H4 (cell line): ENCODE data around the gene ENTPD8. TPM values are rescaled to one million over a fixed set of nuclear protein-coding genes. Genes with fewer than 3 reads are reported as not detected.
"Not testable (repeated sequence)": the region's sequence is repeated elsewhere in the genome, so short reads cannot be mapped to it uniquely, and the experiment has no call there.

Experiments used
- DNase-seq: peaks from one replicate; pipeline ENCODE4 v3.0.0-alpha.2; 2015; ENCODE audit warnings: low spot score
- total RNA-seq: library from RNA; depleted of rRNA; stranded (reverse); fragments of >200 nt; shearing (Covaris generic); gene quantifications from 2 replicates; pipeline ENCODE4 v1.2.3, GENCODE V29; 2014

The ENTPD8 gene
- total RNA-seq, 1 experiment from 2014 or later: 0.08 TPM

DNA sequence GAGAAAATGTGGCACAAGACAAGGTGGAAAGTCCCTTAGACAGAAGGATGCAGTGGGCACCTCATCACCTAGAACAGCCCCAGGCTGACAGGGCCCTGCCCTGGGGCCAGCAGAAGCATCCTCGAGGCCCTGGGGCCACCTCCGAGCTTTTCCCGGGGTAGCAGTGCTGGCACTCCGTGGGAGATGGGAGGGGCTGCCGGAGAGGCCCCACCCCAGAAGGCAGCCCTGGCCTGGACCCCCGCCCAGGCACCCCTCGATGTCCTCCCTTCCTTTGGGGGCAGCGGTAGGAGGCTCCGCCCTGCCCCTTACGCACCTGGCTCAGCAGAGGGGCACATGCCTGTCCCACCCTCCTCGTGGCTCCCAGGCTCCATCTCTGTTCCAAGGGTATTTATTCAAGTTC lies 35.7 kb upstream of the ENTPD8 start:
- DNase-seq: no peak

DNA sequence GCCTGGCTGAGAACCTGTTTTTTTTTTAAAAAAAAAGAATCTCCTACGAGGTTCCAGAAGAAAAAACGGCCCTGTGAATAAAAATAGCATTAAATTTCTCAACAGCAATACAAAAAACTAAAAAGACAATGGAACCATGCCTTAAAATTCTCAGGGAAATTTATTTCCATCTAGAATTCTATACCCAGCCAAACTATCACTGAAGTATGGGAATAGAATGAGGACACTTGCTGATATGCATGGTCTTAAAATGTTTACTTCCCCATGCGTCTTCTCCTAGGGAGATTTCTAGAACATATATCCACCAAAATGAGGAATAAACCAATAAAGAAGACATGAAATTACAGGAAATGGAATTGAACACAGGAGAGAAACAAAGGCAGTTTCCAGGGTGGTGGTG lies 34.5 kb upstream of the ENTPD8 start:
- DNase-seq: no peak

DNA sequence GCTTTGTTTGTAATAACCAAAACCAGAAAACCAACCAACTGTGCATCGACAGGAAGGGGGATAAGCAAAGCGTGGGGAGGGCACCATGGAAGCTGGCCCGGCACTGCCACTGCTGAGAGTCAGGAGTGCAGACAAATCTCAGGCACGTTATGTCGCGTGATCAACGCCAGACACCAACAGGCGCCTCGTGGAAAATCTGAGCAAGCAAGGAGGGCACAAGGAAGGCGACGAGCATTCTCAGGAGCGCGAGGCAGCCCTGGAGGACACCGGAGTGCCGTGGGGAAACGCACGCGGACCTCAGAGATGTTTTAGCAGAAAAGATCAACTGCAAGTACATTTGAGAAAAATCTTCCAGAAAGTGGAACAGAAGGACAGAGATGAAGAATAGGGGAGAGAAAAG lies 33.1 kb upstream of the ENTPD8 start:
- DNase-seq: no peak

DNA sequence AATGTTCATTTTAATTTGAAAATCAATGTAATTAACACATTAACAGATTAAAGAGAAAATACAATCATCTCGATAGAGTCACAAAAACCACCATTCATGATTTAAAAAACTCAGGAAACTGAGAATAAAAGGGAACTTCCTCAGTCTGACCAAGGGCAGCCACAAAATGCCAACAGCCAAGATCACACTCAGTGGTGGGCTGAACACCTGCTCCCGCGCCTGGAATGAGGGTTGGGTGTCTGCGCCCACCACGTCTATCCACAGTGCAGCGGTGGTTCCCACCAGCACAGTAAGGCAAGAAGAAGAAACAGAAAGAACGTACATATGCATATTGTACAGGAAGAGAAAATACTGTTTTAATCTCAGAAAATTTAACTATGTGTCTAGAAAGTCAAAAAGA lies 29.6 kb upstream of the ENTPD8 start:
- no peak for DNase-seq

DNA sequence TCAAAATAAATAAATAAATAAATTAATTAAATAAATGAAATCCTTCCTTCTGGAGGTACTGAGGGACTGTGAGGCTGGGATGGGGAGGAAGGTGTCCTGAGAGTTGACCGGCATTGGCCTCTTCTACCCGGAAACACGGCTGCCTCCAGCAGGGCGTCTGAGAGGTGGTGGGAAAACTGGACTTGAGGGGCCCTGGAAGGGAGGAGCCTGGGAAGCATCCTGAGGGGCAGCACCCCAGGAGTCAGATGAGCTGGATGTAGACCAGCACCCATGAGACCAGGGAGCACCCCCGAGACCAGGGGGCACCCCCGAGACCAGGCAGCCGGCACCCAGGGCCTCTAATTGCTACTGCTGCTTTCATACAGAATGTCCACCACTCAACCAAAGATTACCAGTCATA lies 26.7 kb upstream of the ENTPD8 start:
- DNase-seq: no peak

DNA sequence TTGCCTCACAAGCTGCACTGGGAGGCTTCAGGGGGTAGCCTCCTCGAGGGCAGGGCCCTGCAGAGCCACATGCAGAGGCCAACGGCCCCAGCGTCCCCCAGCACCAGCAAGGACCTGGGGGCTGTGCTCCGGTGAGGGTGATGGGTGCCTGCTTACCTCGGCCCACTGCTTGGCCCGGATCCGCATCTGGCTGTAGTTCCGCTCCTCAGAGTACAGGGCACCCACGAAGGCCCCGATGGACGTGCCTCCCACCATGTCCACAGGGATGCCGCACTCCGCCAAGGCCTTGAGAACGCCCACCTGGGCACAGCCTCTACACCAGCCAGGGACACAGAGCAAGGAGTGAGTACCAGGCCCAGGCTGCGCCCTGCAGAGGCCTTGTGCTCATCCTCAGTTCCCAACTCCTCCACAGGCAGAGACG lies 26.0 kb upstream of the ENTPD8 start:
- no peak for DNase-seq

DNA sequence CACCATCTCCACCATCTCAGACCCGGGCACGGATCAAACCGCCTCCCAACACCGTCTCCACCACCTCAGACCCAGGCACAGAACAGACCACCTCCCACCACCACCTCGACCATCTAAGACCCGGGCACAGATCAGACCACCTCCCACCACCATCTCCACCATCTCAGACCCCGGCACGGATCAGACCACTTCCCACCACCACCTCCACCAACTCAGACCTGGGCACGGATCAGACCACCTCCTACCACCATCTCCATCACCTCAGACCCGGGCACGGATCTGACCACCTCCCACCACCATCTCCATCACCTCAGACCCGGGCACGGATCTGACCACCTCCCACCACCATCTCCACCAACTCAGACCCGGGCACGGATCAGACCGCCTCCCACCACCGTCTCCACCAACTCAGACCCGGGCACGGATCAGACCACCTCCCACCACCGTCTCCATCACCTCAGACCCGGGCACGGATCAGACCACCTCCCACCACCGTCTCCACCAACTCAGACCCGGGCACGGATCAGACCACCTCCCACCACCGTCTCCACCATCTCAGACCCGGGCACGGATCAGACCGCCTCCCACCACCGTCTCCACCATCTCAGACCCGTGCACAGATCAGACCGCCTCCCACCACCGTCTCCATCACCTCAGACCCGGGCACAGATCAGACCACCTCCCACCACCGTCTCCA lies 25.4 kb upstream of the ENTPD8 start:
- not testable (repeated sequence) for DNase-seq

DNA sequence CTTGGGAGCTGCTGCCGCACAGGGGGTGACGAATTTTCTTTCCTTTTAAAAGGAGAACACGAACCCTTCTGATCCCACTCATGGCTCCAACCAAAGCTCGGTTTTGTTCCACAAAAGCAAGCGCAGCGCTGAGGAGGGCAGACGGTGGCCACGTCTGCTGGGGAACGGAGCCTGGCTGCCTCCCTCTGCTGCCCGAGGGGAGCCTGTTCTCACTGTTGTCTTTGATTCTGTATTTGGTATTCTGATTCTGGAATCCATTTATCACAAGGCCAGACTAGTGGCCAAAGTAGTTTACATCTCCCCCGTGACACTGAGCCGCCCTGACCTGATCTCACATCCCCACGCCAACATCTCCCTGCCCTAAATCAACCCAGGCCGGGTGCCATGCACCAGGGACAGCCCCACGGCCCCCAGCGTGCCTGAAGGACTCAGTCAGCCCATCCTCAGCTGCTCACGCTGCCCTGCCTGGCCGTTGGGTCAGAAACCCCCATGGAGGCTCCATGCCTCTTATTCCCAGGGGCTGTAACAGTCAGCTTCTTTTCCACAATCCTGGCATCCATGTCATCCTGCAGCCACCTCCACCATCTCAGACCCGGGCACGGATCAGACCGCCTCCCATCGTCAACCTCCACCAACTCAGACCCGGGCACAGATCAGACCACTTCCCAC lies 24.7 kb upstream of the ENTPD8 start:
- no peak for DNase-seq

DNA sequence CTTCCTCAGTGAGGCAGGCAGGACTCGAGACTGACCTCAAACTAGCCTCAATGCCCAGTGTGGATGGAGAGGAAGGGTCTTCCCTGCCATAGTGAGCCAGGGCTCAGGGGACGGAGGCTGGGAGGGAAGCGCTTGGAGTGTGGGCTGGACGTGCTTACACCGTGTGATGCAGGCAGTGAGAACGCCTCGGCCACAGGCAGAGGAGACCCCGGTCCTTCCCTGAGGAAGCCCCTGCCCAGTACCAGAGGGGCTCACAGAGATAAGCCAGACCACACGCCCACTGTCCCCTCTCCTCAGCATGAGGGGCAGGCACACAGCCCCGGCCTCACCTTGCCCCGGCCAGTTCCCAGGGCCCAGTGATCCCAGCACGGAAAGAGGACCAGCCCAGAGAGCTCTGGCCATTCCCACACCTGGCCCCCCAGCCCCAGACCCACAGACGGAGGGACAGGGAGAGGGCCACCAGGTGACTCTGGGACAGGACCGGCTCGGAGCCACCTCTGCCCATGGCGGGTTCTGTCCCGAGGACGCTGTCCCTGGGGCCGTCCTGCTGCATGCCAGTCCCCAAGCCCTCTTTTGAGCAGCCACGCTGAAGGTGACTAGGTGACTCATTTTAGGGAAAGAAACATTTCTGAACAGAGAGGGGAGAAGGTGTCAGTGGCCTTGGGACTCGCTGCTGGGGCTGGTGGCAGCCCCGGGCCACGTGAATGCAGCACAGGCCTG lies 24.0 kb upstream of the ENTPD8 start:
- no peak for DNase-seq

DNA sequence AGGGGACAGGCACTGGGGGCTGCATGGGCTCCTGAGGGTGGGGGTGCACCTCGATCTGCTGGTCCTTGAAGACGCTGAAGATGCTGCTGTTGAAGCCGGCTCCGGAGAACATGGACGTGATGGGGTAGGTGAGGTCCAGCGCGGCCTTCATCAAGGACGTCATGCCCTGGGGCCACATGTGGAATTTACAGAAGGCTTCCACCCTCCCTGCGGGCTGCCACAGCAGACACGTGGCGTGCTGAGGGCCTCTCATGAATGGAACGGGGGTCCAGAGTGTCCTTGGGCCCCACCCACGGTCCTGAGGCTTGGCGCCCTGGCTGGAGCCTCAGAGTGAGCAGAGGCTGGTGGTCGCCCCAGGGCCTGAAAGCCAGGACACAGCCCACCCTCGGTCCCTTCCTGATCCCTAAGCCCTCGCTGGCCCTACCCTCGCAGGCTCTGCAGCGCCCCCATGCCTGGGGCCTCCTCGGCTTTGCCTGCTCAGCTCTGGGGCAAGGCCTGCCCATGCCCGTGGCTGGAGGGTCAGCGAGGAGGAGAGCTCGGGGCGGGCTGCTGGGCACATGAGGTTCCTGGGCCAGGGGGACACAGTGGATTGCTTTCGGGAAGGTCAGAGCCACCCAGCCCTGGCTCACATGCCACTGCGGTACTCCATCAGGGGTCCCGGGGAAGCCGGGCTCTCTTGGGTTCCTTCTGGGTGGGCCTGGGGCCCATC lies 23.3 kb upstream of the ENTPD8 start:
- no peak for DNase-seq

DNA sequence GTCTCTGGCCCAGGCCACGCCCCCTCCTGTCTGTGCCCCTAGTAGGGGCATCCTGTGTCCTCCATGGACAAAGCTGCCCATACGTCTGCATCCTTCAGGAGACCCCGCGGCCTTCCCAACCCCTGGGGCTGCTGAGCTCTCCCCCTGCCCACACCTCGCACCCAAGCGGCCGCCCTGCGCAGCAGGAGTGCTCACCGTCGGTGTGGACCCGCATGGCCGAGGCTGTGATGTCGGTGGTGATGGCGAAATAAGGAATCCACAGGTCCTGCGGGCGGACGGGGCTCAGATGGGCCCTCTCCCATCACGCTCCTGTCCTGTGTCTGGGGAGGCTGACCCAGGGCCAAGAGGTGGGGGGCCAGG lies 22.8 kb upstream of the ENTPD8 start:
- no peak for DNase-seq

DNA sequence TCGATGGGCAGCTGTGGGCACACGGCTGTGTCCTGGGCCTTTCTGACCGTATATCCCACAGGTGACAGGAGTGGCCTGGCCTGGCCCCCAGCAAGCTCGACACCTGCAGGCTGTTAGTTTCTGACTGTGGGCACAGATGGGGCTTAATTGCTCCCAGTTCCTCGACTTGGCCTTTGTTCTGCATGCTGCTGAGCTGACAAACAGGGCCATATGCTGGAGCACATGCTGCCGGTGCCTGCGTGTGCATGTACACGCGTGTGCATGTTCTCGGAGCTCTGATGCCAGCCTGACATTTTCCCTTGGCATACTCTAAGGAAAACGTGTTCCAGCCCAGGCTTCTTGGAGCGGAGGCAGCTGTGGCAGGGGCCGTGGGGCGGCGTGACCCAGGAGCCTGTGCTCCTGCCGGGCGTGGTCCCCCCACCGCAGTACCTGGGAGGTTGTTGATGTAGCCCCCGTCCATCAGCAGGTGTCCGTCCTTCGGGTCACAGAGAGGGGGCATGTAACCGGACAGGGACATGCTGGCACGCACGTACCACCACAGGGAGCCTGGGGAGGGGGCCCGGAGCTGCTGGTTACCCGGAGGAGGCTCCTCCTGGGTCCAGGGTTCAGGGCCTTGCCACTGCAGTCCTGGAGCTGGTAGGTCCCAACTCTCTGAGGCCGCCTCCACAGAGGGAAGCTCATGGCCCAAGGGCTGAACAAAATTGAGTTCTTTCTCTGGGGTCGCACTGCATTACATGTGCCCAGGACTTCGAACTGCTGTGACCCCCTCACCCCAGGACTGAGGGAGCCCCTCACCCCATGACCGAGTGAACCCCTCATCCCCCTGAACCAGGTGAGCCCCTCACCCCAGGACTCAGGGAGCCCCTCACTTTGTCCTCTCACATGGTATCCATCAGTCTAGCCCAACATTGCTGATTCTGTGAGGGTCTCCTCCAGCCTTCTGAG lies 22.1 kb upstream of the ENTPD8 start:
- no peak for DNase-seq

DNA sequence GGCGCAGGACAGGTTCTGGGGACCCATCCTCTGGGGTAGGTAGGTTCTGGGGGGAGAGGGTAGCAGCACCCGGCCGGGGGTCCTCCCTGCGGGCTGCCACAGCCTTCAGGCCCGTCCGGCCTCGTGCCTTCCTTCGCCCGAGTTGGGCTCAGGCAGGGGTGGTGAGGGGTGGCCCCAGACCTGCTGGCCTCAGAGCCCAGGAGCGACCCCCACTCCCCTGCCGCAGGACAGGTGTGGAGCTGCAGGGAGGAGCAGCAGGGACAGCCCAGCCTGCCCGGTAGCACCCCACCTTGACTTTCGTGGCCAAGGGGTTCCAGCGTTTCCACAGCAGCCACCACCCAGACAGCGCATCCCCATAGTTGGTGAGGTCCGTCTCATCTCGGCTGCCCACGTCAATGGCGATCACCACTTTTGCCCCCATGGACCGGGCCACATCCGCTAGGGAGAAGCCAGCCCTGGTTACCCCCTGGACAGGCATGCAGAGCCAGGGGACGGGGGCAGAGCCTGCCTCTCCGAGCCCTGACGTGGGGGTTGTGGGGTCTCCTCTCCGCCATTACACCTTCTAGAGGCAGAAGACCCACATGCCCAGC lies 21.3 kb upstream of the ENTPD8 start:
- DNase-seq: no peak

DNA sequence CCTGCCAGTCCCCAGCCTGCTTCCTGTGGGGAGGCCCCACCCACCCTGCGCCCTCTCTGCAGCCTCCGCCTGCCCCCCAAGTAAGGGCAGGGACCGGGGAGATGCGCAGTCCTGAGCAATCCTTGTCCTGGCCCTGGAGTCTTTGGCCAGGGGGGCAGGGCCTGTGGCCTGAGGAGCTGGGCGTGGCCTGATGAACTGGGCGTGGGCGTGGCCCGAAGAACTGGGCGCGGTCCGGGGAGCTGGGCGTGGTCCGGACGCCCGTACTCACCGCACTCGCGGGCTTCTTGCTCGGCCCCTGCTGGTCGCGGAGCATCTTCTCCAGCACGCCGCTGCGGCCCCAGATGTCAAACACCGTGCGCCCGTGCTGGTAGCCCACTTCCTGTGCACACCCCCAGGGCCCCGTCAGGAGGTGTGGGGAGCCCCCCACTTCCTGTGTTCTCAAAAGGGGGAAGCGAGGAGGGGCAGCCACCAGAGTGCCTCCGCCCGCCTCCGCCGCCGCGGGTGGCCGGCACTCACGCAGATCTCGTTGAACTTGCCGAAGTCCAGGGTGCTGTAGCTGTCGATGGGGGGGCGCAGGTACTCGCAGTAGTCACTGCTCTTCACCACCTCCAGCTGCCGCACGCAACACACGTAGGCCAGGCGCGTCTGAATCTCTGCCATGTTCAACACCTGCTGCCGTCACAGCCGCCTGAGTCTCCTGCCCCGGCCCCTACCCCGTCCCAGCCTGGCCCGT lies 20.7 kb upstream of the ENTPD8 start:
- no peak for DNase-seq

DNA sequence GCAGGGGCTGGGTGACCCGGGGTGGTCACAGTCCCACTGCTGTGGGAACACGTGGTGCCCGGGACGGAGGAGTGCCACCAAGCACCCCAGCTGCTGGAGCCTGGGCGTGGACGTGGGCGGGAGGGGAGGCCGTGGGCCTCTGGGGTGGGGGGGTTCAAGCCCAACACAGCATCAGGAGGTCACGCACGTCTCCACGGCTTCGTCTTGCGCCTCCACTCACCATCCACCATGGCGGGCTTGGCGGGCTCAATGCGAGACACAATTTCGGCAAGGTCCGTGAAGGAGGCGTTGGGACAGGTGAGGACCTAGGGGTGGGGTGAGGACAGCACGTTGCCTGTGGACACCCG lies 20.1 kb upstream of the ENTPD8 start:
- no peak for DNase-seq

DNA sequence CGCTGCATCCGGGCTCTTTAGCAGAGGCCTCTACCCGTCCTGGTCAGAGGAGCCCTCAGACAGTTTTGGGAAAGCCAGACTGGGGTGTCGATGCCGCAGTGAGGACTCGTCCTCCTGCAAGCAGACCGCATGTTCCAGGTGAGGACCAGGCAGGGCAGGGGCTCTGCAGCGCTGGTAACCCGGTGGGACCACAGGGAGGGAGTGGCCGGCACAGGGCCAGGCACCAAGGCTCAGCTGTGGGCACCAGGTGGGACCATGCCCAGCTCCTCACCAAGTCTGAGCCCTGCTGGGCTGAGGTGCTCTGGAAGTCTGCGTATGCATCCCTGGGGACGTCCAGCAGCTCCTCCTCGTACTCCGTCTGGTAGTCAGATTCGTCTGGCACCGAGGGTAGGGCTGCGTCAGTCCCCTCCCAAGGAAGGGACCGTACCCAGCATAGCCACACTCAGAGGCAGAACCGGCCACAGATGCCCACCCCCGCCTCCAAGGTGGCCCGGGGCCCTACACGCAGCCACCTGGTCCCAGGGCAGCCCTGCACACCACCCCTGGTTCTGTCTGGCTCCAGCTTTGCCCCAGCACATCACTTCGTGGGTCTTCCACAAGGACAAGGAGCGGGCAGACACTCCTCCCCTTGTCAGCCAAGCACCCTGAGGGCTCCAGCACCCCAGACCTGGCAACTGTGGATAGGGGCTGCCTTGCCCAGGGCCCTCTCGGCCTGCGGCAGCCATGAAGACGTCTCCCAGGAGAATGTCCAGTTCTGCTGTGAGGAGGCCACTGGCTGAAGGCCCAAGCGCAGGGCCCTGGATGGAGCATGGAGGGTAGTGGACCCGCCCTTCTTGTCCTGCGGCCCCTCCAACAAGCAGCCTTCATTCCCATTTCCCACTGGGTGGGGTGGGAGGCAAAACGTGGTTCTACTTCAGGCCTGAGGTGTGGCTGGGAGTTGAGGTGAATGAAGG lies 19.5 kb upstream of the ENTPD8 start:
- DNase-seq: no peak

DNA sequence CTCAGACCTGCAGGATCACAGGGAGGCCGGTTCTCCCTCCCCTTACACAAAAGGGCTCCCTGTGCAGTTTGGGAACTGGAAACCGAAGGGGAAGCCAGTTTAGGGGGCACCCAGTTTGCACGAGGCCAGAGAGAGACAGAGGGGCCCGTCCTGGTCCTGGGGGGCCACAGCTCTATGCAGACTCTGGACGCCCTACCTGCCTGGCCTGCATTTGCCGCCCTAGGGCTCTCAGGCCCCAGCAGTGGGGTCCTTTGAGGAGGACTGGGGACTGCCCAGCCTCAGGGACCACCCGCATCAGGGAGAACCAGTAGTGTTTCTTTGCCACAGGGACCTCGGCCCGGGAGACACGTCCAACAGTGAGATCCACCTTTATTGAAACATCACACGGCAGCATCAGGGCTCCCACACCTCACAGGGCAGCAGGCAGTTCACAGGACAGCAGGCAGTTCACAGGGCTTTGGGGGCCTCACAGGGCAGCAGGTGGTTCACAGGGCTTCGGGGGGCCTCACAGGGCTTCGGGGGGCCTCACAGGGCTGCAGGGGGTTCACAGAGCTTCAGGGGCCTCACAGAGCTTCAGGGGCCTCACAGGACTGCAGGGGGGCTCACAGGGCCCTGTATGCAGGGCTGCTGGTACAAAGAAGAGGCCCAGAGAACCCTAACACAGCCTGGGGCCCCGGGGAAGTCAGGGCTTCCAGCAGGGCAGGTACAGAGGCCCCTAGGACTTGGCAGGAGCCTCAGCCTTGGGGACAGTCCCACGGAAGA lies 18.6 kb upstream of the ENTPD8 start:
- DNase-seq: no peak

DNA sequence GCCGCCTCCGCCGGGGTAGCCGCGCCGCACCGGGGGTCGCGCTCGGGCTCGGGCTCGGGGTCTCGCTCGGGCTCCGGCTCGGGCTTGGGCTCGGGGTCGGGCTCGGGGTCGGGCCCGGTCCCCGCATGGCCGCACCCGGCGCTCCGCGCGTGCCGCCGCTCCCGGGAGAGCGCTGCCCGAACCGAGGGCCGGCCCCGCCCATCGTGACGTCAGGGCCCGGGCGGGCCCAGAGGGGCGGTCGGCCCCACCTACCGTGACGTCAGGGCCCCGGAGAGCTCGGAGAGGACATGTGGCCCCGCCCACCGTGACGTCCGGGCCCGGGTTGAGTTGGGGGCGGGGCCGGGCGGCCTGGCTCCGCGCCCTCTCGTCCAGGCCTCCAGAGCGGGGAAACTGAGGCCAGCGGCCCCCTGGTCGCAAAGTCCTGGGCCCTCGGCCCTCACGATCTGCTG lies 18.0 kb upstream of the ENTPD8 start, which contains the start of gene NSMF:
Gene NSMF, minus strand, starts transcription at position 183 of the 449 bp plus-strand sequence. CDS start 232 bp downstream, outside the sequence.
- DNase-seq: peak; percentile 80
